ENCODE data around the gene P3H2.

The P3H2 gene

DNA sequence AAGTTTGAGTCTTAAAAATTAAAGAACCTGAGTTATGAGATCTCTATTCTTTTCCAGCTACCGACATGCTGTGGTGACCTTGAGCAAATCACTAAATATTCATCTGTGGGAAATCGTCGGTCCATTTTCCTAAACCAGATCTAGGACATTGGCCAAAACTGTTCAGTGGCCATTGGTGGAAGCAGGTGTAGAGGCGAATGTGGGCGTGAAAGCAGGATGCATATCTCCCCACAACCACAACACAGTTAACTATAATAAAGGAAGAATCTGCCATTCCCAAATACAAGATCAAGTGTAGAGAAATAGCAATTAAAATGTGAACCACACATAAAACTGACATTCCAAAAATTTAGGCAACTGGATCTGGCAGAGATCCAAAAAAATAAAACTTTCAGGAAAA lies 129.9 kb downstream of the P3H2 start:
- no peak overlapping the region for H3K27ac Mint-ChIP-seq
- no peaks in the 10 kb centered on the region for H3K9me3 Mint-ChIP-seq

DNA sequence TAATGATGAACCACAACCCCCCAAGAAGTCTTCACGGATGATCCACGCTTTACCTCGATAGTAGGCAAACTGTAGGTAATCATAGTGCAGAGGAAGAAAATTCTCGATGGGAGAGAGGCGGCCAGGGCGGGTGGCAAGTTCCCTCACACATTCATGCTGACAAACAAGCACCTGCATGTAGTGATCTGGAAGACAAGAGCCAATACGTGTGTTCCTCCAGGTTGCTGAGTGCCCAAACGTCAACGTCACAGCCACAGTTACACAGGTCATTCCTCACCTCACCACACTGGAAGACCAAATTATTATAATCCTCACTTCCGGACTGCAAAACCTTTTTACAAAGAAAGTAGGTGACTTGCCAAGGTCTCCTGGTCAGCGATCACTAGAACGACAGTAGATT lies 131.8 kb downstream of the P3H2 start:
- no peaks in the 10 kb centered on the region for H3K36me3 Mint-ChIP-seq (ENCODE audit: low read depth)
- H3K4me3 Mint-ChIP-seq = no peak overlapping the region
- H3K4me1 Mint-ChIP-seq (ENCODE audit: low read depth) = no peaks in the 10 kb centered on the region
- H3K9me3 Mint-ChIP-seq = no peaks in the 10 kb centered on the region
- no peak overlapping the region for H3K27ac Mint-ChIP-seq
- H3K27me3 Mint-ChIP-seq = peaks cover 5% of the 10 kb centered on the region

More for the DNA sequence above, 129.9 kb downstream of the P3H2 start:
- H3K4me3 Mint-ChIP-seq = no peak overlapping the region
- H3K36me3 Mint-ChIP-seq (ENCODE audit: low read depth) = no peaks in the 10 kb centered on the region
- peaks cover 12% of the 10 kb centered on the region for H3K27me3 Mint-ChIP-seq
- no peaks in the 10 kb centered on the region for H3K4me1 Mint-ChIP-seq (ENCODE audit: low read depth)

DNA sequence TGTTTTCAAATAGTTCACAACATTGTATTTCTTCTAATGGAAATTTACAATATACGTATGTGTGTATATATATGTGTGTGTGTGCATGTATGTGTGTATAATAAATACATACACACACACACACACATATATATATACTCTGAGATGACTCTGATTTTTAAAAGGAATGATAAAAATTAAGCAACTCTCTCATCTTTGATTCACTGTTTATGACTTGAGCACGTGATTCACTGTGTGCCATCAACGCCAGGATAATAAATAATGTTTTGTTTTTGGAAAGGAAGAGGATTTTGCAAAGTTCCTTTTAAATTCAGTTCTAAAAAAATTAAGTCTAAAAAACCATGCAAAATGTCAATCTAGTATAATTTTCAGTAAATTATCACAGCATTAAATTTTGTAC lies 132.4 kb downstream of the P3H2 start:
- no peaks in the 10 kb centered on the region for H3K9me3 Mint-ChIP-seq
- peaks cover 5% of the 10 kb centered on the region for H3K27me3 Mint-ChIP-seq
- no peak overlapping the region for H3K27ac Mint-ChIP-seq
- H3K36me3 Mint-ChIP-seq (ENCODE audit: low read depth) = no peaks in the 10 kb centered on the region
- H3K4me1 Mint-ChIP-seq (ENCODE audit: low read depth) = no peaks in the 10 kb centered on the region
- H3K4me3 Mint-ChIP-seq = no peak overlapping the region

DNA sequence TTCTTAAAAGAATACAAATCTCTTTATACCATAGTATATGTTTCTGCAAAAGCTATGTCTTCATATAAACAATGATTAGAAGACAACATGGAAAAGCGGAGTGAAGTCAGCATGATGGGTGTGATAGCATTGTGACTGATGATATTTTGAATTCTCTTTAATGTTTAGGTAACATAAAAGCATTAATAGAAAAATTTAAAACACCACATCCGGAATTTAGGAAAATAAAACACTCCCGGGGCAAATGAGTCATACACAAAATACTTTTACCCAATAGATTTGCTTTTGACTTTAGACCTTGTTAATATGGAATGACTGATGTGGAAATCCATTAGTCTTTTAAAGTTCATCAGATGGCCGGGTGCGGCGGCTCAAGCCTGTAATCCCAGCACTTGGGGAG lies 134.7 kb downstream of the P3H2 start:
- Mint-ChIP-seq H3K4me3 (no peak overlapping the region), H3K4me1 (ENCODE audit: low read depth) (no peaks in the 10 kb centered on the region), H3K9me3 (no peaks in the 10 kb centered on the region), H3K27me3 (peaks cover 9% of the 10 kb centered on the region), H3K27ac (no peak overlapping the region), H3K36me3 (ENCODE audit: low read depth) (no peaks in the 10 kb centered on the region)

DNA sequence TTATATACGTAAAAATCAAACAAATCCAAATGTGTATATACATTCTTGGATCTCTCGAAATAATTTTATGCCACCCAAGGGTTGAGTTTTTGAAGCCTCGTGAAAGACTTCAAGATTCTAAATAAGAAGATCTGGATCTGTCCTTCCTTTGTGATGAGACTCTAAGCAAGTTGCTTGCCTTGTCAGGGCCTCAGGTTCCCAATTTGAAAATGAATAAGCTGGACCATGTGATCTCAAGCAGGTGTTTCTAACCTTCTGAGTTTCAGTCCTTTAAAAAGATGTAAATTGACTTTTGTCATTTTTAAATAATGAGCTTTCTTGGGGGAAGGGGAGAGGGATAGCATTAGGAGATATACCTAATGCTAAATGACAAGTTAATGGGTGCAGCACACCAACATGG lies 137.1 kb downstream of the P3H2 start:
- H3K4me1 Mint-ChIP-seq (ENCODE audit: low read depth) = no peaks in the 10 kb centered on the region
- peaks cover 12% of the 10 kb centered on the region for H3K27me3 Mint-ChIP-seq
- H3K9me3 Mint-ChIP-seq = no peaks in the 10 kb centered on the region
- H3K27ac Mint-ChIP-seq = no peak overlapping the region
- no peak overlapping the region for H3K4me3 Mint-ChIP-seq
- H3K36me3 Mint-ChIP-seq (ENCODE audit: low read depth) = no peaks in the 10 kb centered on the region

DNA sequence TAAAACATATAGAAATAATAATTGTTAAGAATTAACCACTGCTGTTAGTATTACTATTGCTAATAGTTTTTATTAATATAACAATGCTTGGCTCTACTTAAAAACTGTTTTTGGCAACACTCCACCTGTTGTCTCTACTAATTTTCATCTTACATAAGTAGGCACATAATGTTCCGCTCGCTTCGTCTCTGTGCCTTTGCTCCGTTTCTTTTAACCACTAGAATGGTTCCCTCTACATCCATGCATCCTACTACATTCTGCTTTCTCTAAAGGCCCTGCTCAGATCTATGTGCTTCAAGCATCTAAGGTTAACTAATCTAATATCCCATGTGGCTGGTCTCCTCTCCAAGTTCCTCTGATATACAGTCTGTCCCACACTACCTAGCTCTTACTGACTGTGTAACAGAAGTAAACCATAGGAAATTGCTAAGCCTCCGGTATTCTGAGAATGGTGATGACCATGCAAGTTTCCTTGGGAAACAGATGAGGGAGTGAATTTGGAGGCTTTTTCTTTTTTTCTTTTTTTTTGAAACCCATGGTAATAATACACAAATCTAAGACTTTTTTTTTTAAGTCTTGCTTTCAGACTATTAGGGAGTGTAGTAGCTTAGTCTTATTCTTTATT lies 138.3 kb downstream of the P3H2 start:
- Mint-ChIP-seq H3K9me3 (no peaks in the 10 kb centered on the region), H3K4me1 (ENCODE audit: low read depth) (no peaks in the 10 kb centered on the region), H3K27ac (no peak overlapping the region), H3K4me3 (no peak overlapping the region), H3K27me3 (peaks cover 23% of the 10 kb centered on the region), H3K36me3 (ENCODE audit: low read depth) (no peaks in the 10 kb centered on the region)

DNA sequence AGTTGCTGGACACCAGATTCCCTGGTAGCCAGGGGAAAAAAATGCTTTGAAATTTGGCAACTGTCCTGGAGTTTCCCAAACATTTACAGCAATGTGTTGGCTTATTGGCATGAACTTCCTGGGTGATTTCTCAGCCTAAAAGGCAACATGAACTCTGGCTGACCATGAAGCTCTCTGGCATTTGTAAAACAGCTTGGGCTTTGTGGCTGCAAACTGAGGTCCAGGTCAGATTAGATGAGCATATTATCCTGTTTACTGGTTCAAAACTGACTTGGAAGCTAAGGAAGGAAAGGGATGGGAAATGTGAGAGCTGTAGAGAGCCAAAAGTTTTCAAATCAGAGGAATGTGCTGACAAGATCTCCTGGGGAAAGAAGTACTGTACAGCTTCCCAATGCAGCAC lies 139.0 kb downstream of the P3H2 start:
- Mint-ChIP-seq H3K4me3 (no peak overlapping the region), H3K27ac (no peak overlapping the region), H3K27me3 (peaks cover 26% of the 10 kb centered on the region), H3K4me1 (ENCODE audit: low read depth) (no peaks in the 10 kb centered on the region), H3K9me3 (no peaks in the 10 kb centered on the region), H3K36me3 (ENCODE audit: low read depth) (no peaks in the 10 kb centered on the region)

DNA sequence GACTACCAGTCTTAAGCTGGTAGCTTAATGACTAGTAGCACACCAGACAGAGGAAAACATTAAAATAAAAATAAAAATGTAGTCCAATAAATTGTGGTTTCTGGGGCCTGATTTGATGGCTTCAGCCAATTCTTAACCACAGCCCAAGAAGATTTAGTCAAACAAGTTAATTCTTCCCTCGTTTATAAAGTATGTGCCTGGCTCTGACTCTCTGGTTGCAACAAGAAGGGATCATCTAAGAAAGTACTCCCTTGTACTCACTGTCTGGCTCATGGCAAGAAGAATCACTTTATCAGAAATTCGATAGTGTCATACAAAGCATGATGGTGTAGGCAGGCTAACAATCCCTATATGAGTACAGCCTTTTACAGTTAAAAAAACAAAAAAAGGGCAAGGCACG lies 141.9 kb downstream of the P3H2 start:
- Mint-ChIP-seq H3K4me1 (ENCODE audit: low read depth) (no peaks in the 10 kb centered on the region), H3K27me3 (peaks cover 36% of the 10 kb centered on the region), H3K4me3 (no peak overlapping the region), H3K27ac (no peak overlapping the region), H3K36me3 (ENCODE audit: low read depth) (no peaks in the 10 kb centered on the region), H3K9me3 (no peaks in the 10 kb centered on the region)

DNA sequence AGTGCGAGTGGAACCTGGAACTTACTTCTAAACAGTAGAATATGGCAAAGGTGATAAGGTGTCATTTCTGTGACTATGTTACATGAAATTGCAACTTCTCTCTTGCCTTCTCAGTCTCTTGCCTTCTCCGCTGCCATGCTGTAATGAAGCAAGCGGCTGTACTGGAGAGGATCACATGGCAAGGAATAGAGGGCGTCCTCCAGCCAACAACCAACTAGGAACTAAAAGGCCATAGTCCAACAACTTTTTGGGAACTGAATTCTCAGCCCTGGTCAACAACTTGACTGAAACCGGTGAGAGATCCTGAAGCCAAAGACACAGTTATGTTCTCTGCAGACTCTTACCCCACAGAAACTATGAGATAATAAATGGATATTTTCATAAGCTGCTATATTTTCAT lies 143.5 kb downstream of the P3H2 start:
- H3K27ac Mint-ChIP-seq = no peak overlapping the region
- no peaks in the 10 kb centered on the region for H3K4me1 Mint-ChIP-seq (ENCODE audit: low read depth)
- no peak overlapping the region for H3K4me3 Mint-ChIP-seq
- no peaks in the 10 kb centered on the region for H3K9me3 Mint-ChIP-seq
- H3K27me3 Mint-ChIP-seq = peaks cover 42% of the 10 kb centered on the region
- no peaks in the 10 kb centered on the region for H3K36me3 Mint-ChIP-seq (ENCODE audit: low read depth)

DNA sequence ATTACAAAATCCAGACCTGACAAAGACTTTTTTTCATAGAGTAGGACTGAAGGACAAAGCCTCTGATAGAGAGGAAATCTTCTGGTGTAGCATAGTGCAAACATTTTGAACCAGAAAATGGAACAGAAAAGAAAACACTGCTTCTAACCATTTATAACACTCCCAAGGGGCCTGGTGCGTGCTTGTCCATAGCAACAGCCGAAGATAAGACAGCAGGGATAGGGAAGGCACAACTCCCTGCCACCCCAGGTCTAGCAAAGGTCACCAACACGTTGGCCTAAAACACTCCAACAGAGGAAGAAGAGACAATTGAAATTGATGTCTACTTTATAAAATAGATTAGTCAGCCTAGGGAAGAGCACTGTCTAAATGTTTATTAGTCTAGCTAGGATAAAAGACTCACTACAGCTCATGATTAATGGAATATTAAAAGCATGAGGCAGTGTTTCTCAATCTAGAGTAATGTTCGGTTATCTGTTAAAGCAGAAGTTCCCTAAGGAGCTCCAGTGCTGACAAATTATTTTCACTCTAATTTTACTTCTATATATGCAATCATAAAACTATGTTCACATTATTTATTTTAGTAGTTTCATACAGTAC lies 145.2 kb downstream of the P3H2 start:
- Mint-ChIP-seq H3K36me3 (ENCODE audit: low read depth) (no peaks in the 10 kb centered on the region), H3K4me1 (ENCODE audit: low read depth) (no peaks in the 10 kb centered on the region)

DNA sequence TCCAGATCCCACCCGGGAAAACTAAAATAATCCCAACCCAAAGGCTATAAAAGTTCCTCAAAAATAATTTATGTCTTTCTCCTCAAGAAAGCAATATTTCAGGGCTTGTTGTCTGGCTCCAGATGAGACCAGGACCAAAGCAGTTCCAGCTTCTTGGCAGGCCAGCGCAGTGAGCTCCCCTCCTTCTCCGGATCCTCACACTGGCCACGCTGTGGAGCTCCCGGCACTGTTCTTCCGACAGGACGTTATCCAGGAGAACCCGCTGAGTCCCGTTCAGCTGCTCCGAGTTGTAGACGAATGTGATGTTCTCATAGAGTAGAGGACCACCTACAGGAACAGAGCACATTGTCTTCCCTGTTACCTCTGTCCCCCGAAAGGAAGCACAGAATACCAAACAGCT lies 146.3 kb downstream of the P3H2 start:
- H3K4me1 Mint-ChIP-seq (ENCODE audit: low read depth) = no peaks in the 10 kb centered on the region

More for the DNA sequence above, 145.2 kb downstream of the P3H2 start:
- peaks cover 38% of the 10 kb centered on the region for H3K27me3 Mint-ChIP-seq
- H3K27ac Mint-ChIP-seq = no peak overlapping the region
- no peaks in the 10 kb centered on the region for H3K9me3 Mint-ChIP-seq
- no peak overlapping the region for H3K4me3 Mint-ChIP-seq

DNA sequence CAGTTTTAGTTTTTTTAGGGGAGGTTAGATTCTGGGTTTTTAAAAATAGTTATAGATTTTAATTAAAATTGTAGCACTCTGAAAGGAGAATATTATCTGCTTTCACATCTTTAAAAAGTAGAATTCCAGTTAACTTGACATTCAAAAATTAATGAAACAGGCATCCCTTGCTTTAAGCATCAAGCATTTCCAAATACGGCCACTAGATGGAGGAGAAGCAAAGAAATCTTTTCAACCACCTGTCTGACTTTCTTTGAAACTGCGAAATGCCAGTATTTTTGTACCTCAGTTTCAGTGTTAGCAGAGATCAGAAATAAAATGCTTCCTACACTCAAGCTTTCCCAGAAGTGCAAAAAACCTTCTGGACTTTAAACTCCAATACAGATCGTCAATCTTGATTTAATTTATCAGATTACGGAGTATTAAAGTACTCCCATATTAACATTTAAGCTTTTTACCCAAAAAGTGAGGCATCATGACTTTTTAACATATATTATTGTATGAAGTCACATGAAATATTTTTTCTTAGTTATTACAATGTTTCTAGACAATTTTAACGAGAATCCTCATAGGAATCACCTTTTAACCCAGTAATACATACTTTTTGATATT lies 153.3 kb downstream of the P3H2 start:
- Mint-ChIP-seq H3K4me1 (ENCODE audit: low read depth) (no peaks in the 10 kb centered on the region), H3K36me3 (ENCODE audit: low read depth) (no peaks in the 10 kb centered on the region)

More for the DNA sequence above, 146.3 kb downstream of the P3H2 start:
- Mint-ChIP-seq H3K4me3 (no peak overlapping the region), H3K36me3 (ENCODE audit: low read depth) (no peaks in the 10 kb centered on the region), H3K9me3 (no peaks in the 10 kb centered on the region), H3K27me3 (peaks cover 38% of the 10 kb centered on the region), H3K27ac (no peak overlapping the region)

DNA sequence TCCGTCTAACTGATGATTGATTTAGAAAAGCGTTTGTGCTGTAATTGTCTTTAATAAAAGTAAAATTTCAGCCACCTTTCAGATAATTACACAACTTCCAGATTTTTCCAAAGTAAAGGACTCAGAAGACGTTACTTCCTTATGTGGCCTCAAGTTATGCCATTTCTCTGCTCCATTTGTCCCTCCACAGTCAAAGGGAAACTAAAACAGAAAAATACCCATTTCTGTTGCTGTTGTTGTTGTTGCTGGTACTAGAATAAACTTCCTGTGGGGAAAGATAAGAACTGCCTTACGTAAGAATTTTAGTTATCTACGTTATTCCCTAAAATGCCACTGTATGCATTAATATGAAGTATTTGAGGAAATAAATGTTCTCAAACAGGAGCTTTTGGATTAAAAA lies 153.9 kb downstream of the P3H2 start:
- H3K36me3 Mint-ChIP-seq (ENCODE audit: low read depth) = no peaks in the 10 kb centered on the region
- no peak overlapping the region for H3K4me3 Mint-ChIP-seq
- H3K27ac Mint-ChIP-seq = no peak overlapping the region
- peaks cover 10% of the 10 kb centered on the region for H3K27me3 Mint-ChIP-seq
- peaks cover under 1% of the 10 kb centered on the region for H3K4me1 Mint-ChIP-seq (ENCODE audit: low read depth)
- no peaks in the 10 kb centered on the region for H3K9me3 Mint-ChIP-seq

More for the DNA sequence above, 153.3 kb downstream of the P3H2 start:
- Mint-ChIP-seq H3K27me3 (peaks cover 10% of the 10 kb centered on the region), H3K4me3 (no peak overlapping the region), H3K27ac (no peak overlapping the region), H3K9me3 (no peaks in the 10 kb centered on the region)

DNA sequence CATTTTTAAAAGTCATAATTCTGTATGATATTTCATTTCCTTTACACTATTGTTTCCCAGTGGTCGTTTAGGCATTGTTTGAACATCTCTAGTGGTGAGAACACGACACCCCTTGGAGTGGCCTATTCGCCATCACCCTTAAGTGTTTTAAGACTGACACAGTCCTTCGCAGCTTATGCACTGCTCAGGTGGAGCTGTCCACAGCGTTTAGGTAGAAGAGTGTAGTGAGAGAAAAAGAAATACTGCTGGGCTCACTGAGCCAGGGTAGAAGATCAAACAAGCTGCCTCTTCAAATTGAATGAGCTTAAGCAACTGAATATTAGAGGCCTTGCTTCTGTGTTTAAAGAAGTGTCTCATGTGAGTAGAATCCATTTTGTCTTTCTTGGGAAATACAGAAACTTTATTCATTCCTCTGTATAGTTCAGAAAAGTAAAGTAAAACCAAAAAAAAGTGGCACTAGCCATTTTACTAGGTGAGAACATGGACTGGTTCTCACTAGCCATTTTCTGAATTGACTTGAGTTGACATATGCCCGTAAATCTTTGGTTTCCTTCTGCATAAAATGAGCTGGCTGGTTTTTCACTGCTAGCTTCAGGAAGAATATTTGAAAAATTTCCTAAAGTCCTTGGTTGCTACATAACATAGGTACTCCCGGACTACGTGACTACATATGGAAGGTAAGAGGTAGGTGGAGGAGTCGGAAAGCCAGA lies 155.9 kb downstream of the P3H2 start:
- Mint-ChIP-seq H3K4me3 (no peak overlapping the region), H3K27ac (no peak overlapping the region), H3K4me1 (ENCODE audit: low read depth) (peaks cover 9% of the 10 kb centered on the region), H3K36me3 (ENCODE audit: low read depth) (no peaks in the 10 kb centered on the region), H3K9me3 (no peaks in the 10 kb centered on the region), H3K27me3 (peaks cover 19% of the 10 kb centered on the region)

DNA sequence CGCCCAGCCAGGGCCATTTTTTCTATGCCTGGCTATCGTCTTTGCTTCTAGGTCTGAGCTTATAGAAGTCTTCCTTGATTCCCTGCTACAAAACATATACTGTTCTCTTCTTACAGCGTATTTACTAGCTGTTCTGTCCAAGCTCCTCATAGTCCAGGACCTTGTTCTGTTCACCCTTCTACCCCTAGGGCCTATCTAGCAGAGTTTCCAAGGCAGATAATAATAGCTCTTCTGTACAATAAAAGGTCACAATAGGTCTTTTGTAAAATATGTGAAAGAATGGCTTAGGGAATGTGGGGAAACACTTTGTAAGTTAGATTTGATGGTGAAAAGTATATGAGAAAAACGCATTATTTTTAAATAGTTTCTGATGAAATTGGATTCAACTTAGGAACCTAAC lies 158.2 kb downstream of the P3H2 start:
- Mint-ChIP-seq H3K4me1 (ENCODE audit: low read depth) (peaks cover 9% of the 10 kb centered on the region), H3K9me3 (no peaks in the 10 kb centered on the region), H3K4me3 (no peak overlapping the region), H3K27me3 (peaks cover 29% of the 10 kb centered on the region), H3K27ac (no peak overlapping the region), H3K36me3 (ENCODE audit: low read depth) (no peaks in the 10 kb centered on the region)
